Astrocyte of the cerebellum (primary cell): Measurements from ENCODE around the gene PLEKHG1.

Experiments
- DNase-seq: peaks from one replicate; pipeline ENCODE4 v3.0.0-alpha.2; 2011; ENCODE audit warnings: low read depth
- H3K4me3 ChIP-seq: 2 replicates; pipeline ENCODE4 v1.5.1; 2011; ENCODE audit warnings: mild to moderate bottlenecking, low read depth, low read length, moderate library complexity
- in situ Hi-C: cut with HindIII; loops from 2 replicates; pipeline ENCODE4 v1.10.0; 2017; ENCODE audit warnings: low sequenced_read_pairs
- TF ChIP-seq, protein P1 (sequence below): IDR thresholded peaks from 2 replicates; pipeline ENCODE4 v1.5.1; 2012; ENCODE audit warnings: low read length, low read depth, moderate library complexity, mild to moderate bottlenecking; ENCODE audit errors: missing control alignments

Gene PLEKHG1

DNA sequence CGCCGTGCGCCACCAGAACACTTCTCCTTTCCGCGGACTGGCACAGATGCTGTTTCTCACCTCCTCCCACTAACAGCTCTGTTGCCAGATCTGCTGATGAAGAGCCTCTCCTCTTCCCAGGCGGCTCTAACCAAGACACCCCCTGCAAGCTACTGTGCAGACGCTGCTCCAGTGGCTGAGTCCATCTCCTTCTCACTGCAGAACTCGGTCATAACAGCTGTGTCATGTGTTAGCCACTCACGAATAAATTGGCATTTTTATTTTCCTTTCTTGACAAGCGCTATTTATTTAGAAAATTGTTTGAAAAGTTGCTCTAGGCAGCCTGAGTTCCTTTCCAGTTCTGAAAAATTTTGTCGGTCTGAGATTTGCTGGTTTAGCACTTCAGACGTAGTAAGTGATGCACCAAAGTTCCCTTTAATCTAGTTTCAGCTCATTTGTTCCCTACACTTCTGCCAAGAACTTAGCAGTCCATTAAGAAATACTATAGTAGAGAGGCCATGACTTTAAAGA, 12.8 kb upstream of the PLEKHG1 start:
- in situ Hi-C loops = no loop called here
- TF ChIP-seq, protein P1, sequence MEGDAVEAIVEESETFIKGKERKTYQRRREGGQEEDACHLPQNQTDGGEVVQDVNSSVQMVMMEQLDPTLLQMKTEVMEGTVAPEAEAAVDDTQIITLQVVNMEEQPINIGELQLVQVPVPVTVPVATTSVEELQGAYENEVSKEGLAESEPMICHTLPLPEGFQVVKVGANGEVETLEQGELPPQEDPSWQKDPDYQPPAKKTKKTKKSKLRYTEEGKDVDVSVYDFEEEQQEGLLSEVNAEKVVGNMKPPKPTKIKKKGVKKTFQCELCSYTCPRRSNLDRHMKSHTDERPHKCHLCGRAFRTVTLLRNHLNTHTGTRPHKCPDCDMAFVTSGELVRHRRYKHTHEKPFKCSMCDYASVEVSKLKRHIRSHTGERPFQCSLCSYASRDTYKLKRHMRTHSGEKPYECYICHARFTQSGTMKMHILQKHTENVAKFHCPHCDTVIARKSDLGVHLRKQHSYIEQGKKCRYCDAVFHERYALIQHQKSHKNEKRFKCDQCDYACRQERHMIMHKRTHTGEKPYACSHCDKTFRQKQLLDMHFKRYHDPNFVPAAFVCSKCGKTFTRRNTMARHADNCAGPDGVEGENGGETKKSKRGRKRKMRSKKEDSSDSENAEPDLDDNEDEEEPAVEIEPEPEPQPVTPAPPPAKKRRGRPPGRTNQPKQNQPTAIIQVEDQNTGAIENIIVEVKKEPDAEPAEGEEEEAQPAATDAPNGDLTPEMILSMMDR = no peak
- no peak overlapping the region for H3K4me3 ChIP-seq
- DNase-seq = no peak

DNA sequence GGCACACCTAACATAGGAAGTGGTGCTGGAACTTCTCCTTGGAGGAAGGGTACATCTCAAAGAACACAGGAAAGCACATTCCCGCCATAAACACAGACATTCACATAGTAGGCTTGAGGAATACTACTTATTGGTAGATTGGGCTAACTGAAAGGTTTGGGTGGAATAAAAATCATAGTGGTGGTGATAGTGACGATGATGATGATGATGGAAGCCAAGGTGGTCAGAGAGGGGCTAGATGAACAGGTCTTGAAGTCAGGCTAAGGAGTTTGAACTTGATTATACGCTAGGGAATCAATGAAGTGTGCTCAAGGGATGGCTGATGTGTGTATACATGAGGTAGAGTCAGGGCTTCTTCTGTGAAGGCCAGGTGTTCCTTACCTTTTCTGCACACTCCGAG, 12.0 kb upstream of the PLEKHG1 start:
- in situ Hi-C loops = no loop called here
- TF ChIP-seq, protein P1 = no peak
- H3K4me3 ChIP-seq = no peak overlapping the region
- DNase-seq = no peak

DNA sequence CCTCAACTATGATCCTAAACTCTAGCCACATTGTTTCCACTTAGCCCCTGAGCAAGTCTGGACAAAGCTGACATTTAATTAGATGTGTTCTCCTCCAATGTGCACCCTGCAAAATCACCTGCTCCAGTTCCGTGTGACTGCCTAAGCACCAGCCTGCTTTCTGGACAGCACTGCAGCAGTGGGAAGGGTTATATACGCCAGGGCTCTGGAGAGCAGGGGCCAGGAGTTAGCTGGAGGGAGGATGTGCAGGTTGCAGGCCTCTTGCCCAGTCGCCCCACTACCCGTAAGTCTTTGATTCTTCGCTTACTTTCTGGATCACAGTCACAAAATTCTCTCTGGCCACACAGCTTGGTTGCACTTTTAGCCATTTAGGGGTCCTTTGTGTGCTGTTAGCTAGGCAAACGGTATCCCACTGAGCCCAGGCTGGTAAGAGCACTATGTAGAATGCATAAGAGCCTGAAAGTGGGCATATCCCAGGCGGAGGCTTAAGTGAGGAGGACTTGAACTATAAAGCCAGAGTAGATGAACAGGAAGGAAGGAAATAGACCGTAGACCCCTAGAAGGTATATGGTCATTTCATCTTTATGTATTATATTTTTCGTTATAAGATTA, 10.7 kb upstream of the PLEKHG1 start:
- H3K4me3 ChIP-seq = no peak overlapping the region
- DNase-seq = no peak
- in situ Hi-C loops = no loop called here
- TF ChIP-seq, protein P1 = no peak

DNA sequence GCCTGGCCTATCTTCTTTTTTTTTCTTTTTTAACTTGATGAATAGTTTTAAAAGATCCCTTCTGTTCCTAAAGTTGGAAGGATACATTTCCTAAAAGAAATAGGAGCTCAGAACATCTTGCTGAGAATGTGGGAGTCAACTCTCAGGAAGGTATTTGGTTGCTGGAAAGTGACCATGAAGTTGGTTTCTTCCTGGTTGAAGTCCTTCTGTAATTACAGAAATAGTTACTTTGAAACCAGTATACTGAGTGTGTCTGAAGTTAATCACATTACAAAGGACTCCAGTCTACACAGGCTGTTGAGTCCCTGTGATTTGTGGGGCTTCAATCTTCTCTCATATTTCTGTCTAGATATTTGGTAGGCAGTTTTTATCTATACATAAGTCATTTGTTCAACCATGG, 9.8 kb upstream of the PLEKHG1 start:
- in situ Hi-C loops = no loop called here
- TF ChIP-seq, protein P1 = no peak
- no peak for DNase-seq
- no peak overlapping the region for H3K4me3 ChIP-seq

DNA sequence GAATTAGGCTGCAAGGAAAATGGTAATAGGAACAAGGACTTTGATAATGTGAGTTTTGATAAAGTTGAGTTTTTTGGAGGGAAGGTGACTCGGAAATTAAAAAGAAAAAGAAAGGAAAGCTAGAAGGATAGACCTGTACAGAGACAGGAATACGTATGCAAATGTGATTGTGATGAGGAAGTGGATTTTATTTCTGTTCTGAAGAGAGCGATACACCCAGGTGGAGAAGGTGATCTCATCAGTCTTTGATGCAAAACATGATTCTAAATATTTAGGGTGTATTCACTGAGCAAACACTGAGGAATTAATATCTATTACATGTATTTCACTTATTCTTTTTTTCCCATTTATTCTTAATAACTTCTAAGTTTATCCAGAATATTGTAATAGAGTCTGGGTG, 9.2 kb upstream of the PLEKHG1 start:
- DNase-seq = no peak
- TF ChIP-seq, protein P1 = no peak
- in situ Hi-C loops = no loop called here
- H3K4me3 ChIP-seq = no peak overlapping the region

DNA sequence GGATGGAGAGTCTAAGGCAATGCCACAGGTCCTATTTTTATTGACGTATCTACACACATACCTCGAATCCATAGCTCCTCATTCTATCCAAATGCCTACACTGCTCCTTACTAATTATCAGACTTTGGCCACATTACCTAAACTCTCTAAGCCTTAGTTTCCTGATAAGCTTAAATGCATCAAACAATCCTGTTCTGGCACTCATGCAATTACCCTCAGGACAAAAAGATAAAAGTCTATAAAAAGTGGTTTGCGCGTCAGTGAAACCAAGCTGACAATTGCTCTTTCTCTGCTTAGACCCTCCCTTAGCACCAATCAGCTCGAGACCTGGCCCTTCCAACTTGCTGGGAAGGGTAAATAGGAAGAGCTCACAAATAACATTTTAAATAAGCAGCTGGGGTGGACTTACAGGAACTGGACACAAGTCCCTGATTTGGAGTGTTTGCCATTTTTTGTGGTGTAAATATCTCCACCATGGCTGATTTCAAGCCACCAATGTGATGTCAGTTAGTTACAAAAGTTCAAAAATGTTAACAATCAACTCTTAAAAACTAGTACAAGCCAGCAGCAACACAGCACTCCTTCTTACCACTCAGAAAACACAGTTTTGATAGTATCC, 7.2 kb upstream of the PLEKHG1 start:
- no peak overlapping the region for H3K4me3 ChIP-seq
- DNase-seq = no peak
- in situ Hi-C loops = no loop called here
- TF ChIP-seq, protein P1 = no peak
